Hypothalamus (tissue), 51 donors: Measurements from ENCODE around the gene NPFFR2.
"Not testable (repeated sequence)": the region's sequence is repeated elsewhere in the genome, so short reads cannot be mapped to it uniquely, and the experiment has no call there.

Experiments
- DNase-seq, 51 donors: peaks; one replicate each; lab custom pipeline; 2025; lab: John Stamatoyannopoulos, UW

Gene NPFFR2

DNA sequence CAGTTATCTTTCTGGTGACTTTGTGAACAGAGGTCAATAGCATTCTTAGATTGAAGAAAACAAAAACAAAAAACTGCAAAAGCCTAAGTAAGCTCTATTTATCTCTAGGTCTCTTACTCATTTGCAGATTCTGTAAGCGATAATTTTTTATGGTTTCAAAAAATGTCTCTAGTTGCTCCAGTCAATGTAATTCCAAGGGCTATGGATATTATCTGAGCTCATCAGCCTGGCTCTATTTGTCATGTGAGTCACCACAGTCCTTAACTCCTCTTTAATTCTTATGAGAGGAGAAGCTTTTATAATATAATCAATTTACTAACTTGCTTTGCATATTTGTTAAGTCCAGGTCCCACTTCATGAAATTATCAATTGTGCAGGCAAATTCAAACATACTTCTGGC, 79.1 kb downstream of the NPFFR2 start:
- DNase-seq, result no peak

DNA sequence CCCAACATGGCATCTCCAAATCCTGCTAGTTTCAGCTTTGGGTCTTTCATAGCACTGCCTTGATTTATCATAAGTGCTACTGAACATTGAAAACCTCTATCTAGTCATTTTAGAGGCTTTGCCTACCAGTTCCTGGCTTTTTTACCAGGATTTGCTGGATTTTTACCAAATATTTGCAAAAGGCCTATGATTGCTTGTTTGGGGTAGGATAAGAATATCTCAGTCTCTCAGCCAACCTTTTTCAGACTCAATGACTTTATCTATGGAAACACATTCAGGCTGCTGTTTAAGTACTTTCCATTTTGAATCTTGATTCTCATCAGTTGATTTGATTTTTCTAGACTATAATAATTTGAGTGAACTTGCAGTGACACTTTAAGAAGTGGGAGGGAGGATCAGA, 80.1 kb downstream of the NPFFR2 start:
- no peak for DNase-seq

DNA sequence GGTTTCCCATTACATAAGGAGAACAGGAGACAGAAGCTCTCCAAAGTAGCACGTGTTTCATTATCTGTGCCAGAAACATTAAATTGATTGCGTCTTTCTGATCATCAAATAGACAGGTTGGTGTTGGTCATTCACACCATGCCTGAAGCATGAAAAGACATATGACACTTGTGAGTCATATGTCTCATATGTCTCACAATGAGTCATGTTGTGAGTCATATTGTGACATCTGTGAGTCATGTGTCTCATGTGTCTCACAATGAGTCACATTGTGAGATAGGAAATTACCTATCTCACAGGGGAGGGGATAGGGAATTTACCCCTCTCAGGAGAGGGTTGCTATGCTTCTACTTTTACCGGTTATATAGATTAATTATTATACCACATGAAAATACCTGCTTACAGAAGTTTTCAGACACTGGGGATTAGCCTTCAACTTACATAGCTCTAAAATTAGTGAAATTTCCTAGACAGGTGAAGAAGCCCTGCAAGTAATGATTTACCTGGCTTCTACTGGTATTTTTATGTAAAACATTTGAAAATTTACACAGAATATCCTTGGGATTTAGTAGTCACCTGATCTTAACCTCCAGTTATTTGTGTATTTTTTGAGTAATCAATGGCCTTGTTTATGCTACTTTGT, 80.8 kb downstream of the NPFFR2 start:
- no peak for DNase-seq

DNA sequence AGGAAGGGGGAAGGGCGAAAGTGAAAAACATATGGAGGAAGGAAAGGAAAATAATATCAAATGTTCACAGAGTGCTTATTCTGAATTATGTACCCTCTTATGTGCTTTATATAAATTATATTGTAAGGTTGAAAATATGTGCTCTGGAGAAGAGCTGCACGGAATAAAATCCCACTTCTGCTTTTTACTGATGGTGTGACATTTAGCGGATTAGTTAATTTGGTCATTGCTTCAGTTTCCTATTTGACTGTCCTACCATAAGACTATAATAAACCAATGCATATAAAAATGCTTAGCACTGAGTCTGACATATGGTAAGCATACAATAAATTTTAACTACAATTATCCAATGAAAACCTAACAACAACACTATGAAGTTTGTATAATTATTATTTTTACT, 86.2 kb downstream of the NPFFR2 start:
- DNase-seq, result no peak

DNA sequence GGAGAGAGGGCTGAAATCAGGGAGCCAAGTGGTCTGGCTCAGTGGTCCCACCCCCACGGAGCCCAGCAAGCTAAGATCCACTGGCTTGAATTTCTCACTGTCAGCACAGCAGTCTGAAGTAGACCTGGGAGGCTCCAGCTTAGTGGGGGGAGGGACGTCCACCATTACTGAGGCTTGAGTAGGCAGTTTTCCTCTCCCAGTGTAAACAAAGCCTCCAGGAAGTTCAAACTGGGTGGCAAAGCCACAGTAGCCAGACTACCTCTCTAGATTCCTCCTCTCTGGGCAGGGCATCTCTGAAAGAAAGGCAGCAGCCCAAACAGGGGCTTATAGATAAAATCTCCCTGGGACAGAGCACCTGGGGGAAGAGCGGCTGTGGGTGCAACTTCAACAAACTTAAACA, 88.1 kb downstream of the NPFFR2 start:
- no peak for DNase-seq

DNA sequence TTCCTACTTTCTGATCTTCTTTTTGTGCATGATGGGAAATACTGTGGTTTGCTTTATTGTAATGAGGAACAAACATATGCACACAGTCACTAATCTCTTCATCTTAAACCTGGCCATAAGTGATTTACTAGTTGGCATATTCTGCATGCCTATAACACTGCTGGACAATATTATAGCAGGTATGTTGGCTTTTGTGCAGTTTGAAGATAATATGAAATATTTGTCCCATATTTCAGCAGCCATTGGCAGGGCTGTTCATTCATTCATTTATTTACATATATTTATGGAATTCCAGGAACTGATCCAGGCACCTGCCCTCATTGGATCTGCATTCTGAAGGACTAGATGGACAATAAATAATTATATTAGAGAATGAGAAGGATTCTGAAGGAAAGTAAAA, 96.9 kb downstream of the NPFFR2 start:
- DNase-seq, result no peak

DNA sequence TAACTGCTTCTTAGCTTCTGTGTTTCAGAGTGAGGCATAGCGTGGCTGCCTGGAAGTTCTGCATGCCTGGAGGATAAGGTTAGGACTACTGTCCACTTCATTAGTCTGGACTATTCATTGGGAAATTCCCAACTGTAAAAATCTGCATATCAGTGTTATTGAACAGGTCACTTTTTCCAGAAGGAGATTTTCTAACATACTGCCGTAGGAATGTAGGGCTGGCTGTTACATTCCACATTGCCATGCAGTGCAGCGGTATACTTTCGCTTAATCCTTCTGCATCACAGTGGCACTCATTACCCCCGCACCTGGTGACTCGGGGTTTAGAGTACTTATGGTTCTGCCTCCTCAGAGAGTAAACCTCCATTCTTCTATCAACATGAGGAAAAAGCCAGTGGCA, 104.6 kb downstream of the NPFFR2 start:
- DNase-seq, result no peak

DNA sequence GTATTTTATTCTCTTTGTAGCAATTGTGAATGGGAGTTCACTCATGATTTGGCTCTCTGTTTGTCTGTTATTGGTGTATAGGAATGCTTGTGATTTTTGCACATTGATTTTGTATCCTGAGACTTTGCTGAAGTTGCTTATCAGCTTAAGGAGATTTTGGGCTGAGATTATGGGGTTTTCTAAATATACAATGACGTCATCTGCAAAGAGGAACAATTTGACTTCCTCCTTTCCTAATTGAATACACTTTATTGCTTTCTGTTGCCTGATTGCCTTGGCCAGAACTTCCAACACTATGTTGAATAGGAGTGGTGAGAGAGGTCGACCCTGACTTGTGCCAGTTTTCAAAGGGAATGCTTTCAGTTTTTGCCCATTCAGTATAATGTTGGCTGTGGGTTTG, 108.2 kb downstream of the NPFFR2 start:
- DNase-seq, result not testable (repeated sequence)

DNA sequence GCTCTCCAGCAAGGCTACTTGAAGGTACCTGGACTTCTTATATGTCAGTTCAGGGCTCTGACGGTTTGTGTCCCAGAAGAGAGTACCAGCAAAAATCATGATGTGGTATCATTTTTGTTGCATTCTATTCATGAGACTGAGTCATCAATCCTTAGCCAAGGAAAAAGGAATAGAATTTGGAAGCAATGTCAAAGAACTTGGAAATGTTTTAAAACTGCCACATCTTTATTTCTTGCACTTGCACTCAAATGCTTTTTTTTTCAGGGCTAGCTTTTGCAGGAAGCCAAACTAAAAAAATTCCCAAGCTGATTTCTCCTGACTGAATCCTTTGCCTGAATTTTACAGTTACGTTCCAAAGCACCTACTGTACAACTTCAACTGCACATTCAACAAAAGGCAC, 112.4 kb downstream of the NPFFR2 start:
- no peak for DNase-seq

DNA sequence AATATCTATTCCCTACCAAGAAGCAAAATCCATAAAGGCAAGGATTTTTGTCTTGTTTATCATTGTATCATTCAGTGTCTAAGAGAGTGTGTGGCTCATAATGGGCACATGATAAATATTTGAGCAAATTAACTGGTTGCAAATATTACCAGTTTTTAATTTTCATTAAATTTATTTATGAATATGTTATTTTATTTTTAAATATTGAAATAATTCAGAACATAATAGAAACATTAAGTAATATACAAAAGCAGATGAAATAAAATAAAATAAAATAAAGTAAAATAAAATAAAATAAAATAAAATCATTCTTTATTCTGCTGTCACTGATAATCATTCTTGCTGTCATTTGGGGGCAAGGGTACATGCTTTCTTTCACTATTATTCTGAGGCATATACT, 120.9 kb downstream of the NPFFR2 start:
- no peak for DNase-seq

DNA sequence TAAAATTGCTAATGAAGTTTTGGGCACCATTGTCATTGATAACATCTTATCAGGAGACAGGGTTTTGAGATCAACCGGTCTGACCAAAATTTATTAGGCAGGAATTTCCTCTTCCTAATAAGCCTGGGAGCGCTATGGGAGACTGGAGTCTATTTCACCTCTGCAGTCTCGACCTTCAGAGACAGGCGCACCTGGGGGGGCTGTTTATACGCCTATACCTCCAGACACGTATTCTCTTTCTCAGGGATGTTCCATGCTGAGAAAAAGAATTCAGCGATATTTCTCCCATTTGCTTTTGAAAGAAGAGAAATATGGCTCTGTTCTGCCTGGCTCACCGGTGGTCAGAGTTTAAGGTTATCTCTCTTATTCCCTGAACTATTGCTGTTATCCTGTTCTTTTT, 121.8 kb downstream of the NPFFR2 start:
- not testable (repeated sequence) for DNase-seq

DNA sequence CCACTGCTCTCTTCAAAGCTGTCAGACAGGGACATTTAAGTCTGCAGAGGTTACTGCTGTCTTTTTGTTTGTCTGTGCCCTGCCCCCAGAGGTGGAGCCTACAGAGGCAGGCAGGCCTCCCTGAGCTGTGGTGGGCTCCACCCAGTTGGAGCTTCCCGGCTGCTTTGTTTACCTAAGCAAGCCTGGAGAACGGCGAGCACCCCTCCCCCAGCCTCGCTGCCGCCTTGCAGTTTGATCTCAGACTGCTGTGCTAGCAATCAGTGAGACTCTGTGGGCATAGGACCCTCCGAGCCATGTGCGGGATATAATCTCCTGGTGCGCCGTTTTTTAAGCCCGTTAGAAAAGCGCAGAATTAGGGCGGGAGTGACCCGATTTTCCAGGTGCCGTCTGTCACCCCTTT, 137.5 kb downstream of the NPFFR2 start:
- DNase-seq, result not testable (repeated sequence)

DNA sequence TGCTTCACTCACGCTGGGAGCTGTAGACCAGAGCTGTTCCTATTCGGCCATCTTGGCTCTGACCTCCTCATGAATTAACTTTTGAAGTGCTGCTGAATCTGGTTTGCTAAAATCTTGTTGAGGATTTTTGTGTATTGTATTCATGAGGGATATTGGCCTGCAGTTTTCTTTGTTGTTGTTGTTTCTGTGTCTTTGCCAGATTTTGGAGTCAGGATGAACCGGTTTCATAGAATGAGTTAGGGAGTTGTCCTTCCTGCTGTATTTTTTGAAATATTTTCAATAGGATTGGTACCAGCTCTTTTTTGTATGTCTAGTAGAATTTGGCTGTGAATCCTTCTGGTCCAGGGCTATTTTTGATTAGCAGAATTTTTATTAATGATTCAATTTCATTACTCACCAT, 138.1 kb downstream of the NPFFR2 start:
- DNase-seq, result no peak

DNA sequence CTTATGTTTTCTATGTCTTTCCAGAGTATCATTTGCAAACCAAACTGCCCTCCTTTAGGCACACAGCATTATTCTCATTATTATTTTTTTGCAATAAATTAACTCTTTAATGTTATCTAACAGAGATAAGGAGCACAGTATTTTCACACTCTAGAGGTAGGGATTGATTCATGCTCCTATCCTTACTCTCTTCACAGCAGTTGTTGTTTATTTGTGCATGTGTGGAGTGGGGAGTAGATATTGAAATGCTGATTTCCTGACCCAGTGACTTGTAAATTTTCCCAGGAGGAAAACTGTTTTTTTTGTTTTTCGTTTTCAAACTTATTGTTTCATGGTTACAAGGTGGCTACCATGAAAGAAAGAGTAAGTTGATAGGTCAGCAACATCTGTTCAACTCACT, 140.0 kb downstream of the NPFFR2 start:
- no peak for DNase-seq

DNA sequence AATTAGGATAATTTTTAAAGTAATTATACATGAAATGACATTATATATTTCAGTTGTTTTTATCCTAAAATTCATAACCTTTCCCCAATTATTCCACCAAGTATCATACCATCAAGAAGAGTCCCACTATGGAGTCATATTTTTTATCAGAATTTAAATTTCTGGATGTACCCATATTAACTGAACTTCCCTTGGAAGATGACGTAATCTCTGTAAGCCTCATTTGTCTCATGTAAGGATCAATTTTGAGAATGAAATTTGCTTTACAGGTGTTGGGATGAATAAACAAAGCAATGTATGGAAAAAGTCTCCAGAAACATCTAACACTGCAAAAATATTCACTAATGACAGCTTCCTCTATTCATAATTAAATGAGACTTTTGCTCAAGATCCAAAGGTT, 147.5 kb downstream of the NPFFR2 start:
- DNase-seq, result no peak

DNA sequence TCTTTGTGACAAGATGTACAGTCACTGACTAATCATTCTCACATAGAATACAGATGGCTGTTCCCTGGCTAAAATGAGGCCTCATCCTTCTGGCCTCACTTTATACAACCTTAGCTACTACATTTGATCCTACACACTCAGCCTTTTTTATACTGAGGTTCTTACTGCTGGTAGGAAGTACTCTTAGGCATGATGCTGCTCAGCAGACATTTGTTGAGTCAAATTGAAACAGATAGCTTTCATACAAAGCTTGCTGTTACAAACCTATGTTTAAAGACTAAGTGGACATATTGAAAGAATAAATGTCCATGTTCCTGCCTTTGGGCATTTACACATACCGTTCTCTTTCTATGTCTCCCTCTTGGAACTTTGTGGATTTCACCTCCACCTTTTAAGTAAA, 154.9 kb downstream of the NPFFR2 start:
- no peak for DNase-seq

DNA sequence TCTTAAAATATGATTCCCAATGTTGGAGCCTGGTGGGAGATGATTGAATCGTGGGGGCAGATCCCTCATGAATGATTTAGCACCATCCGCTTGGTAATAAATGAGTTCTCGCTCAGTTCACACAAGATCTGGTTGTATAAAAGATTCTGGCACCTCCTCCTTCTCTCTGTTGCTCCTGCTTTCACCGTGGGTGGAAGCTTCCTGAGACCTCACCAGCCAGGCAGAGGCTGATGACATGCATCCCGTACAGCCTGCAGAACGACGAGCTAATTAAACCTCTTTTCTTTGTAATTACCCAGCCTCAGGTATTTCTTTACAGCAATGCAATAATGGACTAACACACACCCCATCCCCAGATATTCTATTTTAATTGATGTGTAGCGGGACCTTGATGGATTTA, 162.2 kb downstream of the NPFFR2 start:
- no peak for DNase-seq

DNA sequence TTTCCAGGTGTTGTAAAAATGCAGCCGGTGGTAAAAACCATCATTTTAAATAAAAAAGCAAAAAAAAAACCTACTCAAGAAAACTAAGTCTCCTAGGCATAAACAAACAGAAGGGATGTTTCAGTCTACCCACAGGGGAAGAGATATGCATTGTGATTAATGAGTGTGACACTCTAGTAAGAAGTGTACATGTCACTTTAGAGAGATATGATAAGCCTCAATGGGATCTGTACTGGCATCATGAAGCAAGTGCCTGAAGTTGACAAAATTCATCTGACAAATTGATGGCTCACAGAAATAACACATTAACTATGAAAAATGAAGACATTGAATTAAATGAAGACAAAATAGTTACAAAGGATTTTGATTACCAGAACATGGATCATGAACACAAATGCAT, 162.7 kb downstream of the NPFFR2 start:
- DNase-seq, result no peak
